ENCODE results near the gene ZNF320.
"Not testable (repeated sequence)": the region's sequence is repeated elsewhere in the genome, so short reads cannot be mapped to it uniquely, and the experiment has no call there.

The ZNF320 gene

GRCh38 chr19:52897138-52897935 lies at the start of gene ZNF320:
ZNF320 (minus strand) TSS chr19:52897635; CDS start chr19:52890255, 7,380 bp downstream.
- peaks cover 25% of the 10 kb centered on the region for H3K9me3 Mint-ChIP-seq
- peaks cover 5% of the 10 kb centered on the region for H3K4me1 Mint-ChIP-seq (ENCODE audit: low read depth)

GRCh38 chr19:52946322-52947310 lies 49.2 kb upstream of the ZNF320 start:
- H3K36me3 Mint-ChIP-seq (ENCODE audit: low read depth) = peaks cover 32% of the 10 kb centered on the region
- no peak for DNase-seq (ENCODE audit: low spot score)
- no peak overlapping the region for H3K4me3 Mint-ChIP-seq
- peaks cover 5% of the 10 kb centered on the region for H3K4me1 Mint-ChIP-seq (ENCODE audit: low read depth)
- H3K27ac Mint-ChIP-seq = no peak overlapping the region
- peaks cover 47% of the 10 kb centered on the region for H3K9me3 Mint-ChIP-seq
- no peaks in the 10 kb centered on the region for H3K27me3 Mint-ChIP-seq (ENCODE audit: low read depth)

More at GRCh38 chr19:52897138-52897935, at the start of gene ZNF320:
- peak within 1 kb of the TSS; percentile 88 for H3K4me3 Mint-ChIP-seq
- H3K27ac Mint-ChIP-seq = peak within 1 kb of the TSS; percentile 93
- peak; percentile 91 for DNase-seq (ENCODE audit: low spot score)
- peaks cover 38% of the 10 kb centered on the region for H3K36me3 Mint-ChIP-seq (ENCODE audit: low read depth)
- no peaks in the 10 kb centered on the region for H3K27me3 Mint-ChIP-seq (ENCODE audit: low read depth)

GRCh38 chr19:52945652-52946321 lies 48.4 kb upstream of the ZNF320 start:
- Mint-ChIP-seq H3K4me1 (ENCODE audit: low read depth) (peaks cover 11% of the 10 kb centered on the region), H3K27ac (no peak overlapping the region), H3K4me3 (no peak overlapping the region), H3K9me3 (peaks cover 38% of the 10 kb centered on the region), H3K36me3 (ENCODE audit: low read depth) (peaks cover 27% of the 10 kb centered on the region), H3K27me3 (ENCODE audit: low read depth) (no peaks in the 10 kb centered on the region)
- no peak for DNase-seq (ENCODE audit: low spot score)

GRCh38 chr19:52944703-52945493 lies 47.5 kb upstream of the ZNF320 start:
- H3K27ac Mint-ChIP-seq; H3K27me3 Mint-ChIP-seq (ENCODE audit: low read depth); DNase-seq (ENCODE audit: low spot score); H3K4me3 Mint-ChIP-seq: not testable (repeated sequence)
- Mint-ChIP-seq H3K36me3 (ENCODE audit: low read depth) (peaks cover 19% of the 10 kb centered on the region), H3K4me1 (ENCODE audit: low read depth) (peaks cover 11% of the 10 kb centered on the region), H3K9me3 (peaks cover 29% of the 10 kb centered on the region)

- Mint-ChIP-seq H3K9me3 (peaks cover 21% of the 10 kb centered on the region), H3K36me3 (ENCODE audit: low read depth) (peaks cover 16% of the 10 kb centered on the region), H3K4me3 (no peak overlapping the region), H3K27ac (no peak overlapping the region), H3K27me3 (ENCODE audit: low read depth) (no peaks in the 10 kb centered on the region), H3K4me1 (ENCODE audit: low read depth) (peaks cover 14% of the 10 kb centered on the region)
- DNase-seq (ENCODE audit: low spot score) = no peak
These were observed 46.6 kb upstream of the ZNF320 start for GRCh38 chr19:52943884-52944643.

- no peaks in the 10 kb centered on the region for H3K27me3 Mint-ChIP-seq (ENCODE audit: low read depth)
- peak overlapping the region; percentile 97 for H3K4me3 Mint-ChIP-seq
- H3K27ac Mint-ChIP-seq = no peak overlapping the region
These were observed 45.9 kb upstream of the ZNF320 start for GRCh38 chr19:52943134-52943883.

GRCh38 chr19:52942386-52943133 lies 45.1 kb upstream of the ZNF320 start:
- Mint-ChIP-seq H3K27me3 (ENCODE audit: low read depth) (no peaks in the 10 kb centered on the region), H3K9me3 (peaks cover 28% of the 10 kb centered on the region), H3K4me3 (peak overlapping the region; percentile 97), H3K4me1 (ENCODE audit: low read depth) (peaks cover 22% of the 10 kb centered on the region), H3K27ac (peak overlapping the region; percentile 95), H3K36me3 (ENCODE audit: low read depth) (peaks cover 22% of the 10 kb centered on the region)
- peak; percentile 94 for DNase-seq (ENCODE audit: low spot score)

More at GRCh38 chr19:52943134-52943883, 45.9 kb upstream of the ZNF320 start:
- Mint-ChIP-seq H3K9me3 (peaks cover 28% of the 10 kb centered on the region), H3K4me1 (ENCODE audit: low read depth) (peaks cover 21% of the 10 kb centered on the region), H3K36me3 (ENCODE audit: low read depth) (peaks cover 23% of the 10 kb centered on the region)
- DNase-seq (ENCODE audit: low spot score) = no peak

- Mint-ChIP-seq H3K4me1 (ENCODE audit: low read depth) (peaks cover 23% of the 10 kb centered on the region), H3K27me3 (ENCODE audit: low read depth) (no peaks in the 10 kb centered on the region), H3K27ac (peak overlapping the region; percentile 95), H3K4me3 (peak overlapping the region; percentile 97), H3K36me3 (ENCODE audit: low read depth) (peaks cover 28% of the 10 kb centered on the region), H3K9me3 (peaks cover 25% of the 10 kb centered on the region)
- DNase-seq (ENCODE audit: low spot score) = no peak
These were observed 44.5 kb upstream of the ZNF320 start for GRCh38 chr19:52941941-52942385.

- Mint-ChIP-seq H3K36me3 (ENCODE audit: low read depth) (peaks cover 32% of the 10 kb centered on the region), H3K4me1 (ENCODE audit: low read depth) (peaks cover 26% of the 10 kb centered on the region), H3K9me3 (peaks cover 30% of the 10 kb centered on the region), H3K27ac (peak overlapping the region; percentile 95), H3K4me3 (peak overlapping the region; percentile 97)
- not testable (repeated sequence) for H3K27me3 Mint-ChIP-seq (ENCODE audit: low read depth); DNase-seq (ENCODE audit: low spot score)
These were observed 44.1 kb upstream of the ZNF320 start for GRCh38 chr19:52941523-52941922.

- not testable (repeated sequence) for H3K27ac Mint-ChIP-seq; H3K27me3 Mint-ChIP-seq (ENCODE audit: low read depth); DNase-seq (ENCODE audit: low spot score)
- H3K36me3 Mint-ChIP-seq (ENCODE audit: low read depth) = peaks cover 39% of the 10 kb centered on the region
- H3K9me3 Mint-ChIP-seq = peaks cover 27% of the 10 kb centered on the region
- peak overlapping the region; percentile 97 for H3K4me3 Mint-ChIP-seq
- peaks cover 32% of the 10 kb centered on the region for H3K4me1 Mint-ChIP-seq (ENCODE audit: low read depth)
These were observed 43.5 kb upstream of the ZNF320 start for GRCh38 chr19:52940905-52941304.

- Mint-ChIP-seq H3K27ac (peak overlapping the region; percentile 80), H3K9me3 (peaks cover 13% of the 10 kb centered on the region), H3K4me3 (peak overlapping the region; percentile 72), H3K4me1 (ENCODE audit: low read depth) (peaks cover 32% of the 10 kb centered on the region), H3K36me3 (ENCODE audit: low read depth) (peaks cover 52% of the 10 kb centered on the region), H3K27me3 (ENCODE audit: low read depth) (no peaks in the 10 kb centered on the region)
- DNase-seq (ENCODE audit: low spot score) = no peak
These were observed 41.3 kb upstream of the ZNF320 start for GRCh38 chr19:52938761-52939160.

All from T-helper 2 cell treated with Interferon-gamma antibody and Interleukin-4, amounts not matched to agents 5 μg/mL and 100 μg/mL, for 36 hours (primary cell).